GM21447 (cell line): ENCODE data around the gene HRCT1.

Source experiments
- ATAC-seq: cut with Tn5 transposase; IDR thresholded peaks from one replicate; pipeline ENCODE4 v1.9.1; 2021; ENCODE audit not compliant: unreplicated experiment

Gene HRCT1

DNA sequence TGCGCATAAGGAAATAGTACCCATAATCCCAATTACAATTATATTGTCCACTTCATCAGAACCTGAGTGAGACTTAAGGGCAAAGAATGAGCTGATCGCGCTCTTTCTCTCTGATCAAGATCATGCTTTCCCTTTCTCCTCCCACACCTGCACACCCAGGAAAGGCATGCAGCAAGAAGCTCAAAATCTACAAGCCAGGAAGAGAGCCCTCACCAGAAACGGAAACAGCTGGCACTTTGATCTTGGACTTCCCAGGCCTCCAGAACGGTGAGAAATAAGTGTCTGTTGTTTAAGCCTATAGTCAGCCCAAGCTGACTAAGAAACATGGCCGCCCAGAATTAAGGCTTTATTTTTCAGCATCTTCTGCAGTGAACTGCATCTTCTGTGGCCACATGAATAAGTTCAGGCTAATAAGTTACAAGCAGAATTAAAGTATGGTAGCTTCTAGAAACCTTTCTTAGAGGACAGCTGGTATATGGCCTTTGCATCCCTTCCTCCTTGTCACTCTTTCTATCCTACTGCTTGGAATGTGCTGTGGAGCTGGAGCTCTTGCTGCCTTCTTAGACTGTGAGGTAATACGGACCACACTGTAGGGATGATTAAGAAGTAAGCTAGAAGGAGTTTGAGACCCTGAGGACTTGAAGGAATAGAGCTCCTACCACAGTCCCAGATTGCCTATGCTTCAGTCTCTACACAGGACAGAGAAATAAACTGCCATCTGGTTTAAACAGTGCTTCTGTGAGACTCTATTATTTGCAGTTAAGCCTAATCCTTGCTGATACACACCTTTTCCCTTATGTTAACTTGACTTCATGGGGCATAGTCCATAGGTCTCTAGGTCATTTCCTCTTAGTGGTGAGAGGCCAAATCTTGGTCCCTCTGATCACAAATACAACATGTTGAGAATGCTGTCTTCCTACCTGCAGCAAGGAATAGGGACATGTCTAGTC lies 34.7 kb downstream of the HRCT1 start:
- ATAC-seq = no peak

DNA sequence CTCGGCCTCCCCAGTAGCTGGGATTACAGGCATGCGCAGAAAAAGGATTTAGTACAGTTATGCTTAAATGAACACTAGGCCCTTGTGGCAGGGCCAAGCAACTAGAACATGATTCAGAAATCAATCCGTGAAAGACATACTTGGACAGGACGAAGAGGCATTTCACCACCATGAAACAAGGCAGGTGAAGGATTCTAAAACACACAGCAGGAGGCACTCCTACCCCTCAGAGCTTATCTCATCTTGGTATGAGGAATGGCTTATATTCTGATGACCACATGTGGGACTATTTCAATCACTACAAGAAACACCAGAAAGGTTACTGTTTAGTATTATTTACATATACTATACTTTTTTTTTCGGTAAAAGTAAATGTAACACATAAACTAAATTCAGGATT lies 36.3 kb downstream of the HRCT1 start:
- ATAC-seq = no peak

DNA sequence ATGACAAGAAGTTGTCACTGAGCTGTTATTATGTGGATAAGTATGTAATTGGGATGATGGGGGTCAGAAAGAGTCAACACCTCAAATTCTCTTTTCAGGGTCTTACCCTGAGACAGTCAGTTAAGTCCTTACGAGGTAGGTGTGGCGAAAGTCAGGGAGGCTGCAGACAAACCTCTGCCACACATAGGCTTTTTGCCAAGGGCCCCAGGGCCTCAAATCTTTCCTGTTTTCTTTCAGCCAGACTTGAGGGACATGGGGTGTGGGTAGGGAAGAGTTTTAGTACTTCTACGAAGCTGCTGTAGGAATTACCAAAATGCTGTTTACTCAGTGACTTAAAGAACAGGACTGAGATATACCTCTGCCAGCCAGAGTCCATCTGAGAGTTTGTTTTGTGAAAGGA lies 38.2 kb downstream of the HRCT1 start:
- no peak for ATAC-seq

DNA sequence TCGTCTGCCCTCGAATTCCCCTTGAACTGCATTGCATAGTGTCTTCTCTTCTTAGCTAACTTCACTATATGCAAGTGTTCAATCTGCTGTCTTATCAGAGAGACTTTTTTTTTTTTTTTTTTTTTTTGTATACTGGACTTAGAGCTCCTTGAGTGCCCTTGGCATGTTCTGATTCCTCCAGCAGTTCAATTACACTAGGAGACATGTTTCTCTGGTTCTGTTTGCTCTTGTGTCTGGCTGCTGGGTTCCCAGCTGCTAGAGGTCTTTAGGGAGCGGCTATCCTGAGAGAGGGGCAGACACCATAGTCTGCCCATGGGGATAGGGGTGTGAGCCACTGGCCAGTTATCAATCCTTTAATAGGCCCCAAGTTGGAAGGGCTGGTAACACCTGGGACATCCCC lies 38.8 kb downstream of the HRCT1 start:
- ATAC-seq = no peak

DNA sequence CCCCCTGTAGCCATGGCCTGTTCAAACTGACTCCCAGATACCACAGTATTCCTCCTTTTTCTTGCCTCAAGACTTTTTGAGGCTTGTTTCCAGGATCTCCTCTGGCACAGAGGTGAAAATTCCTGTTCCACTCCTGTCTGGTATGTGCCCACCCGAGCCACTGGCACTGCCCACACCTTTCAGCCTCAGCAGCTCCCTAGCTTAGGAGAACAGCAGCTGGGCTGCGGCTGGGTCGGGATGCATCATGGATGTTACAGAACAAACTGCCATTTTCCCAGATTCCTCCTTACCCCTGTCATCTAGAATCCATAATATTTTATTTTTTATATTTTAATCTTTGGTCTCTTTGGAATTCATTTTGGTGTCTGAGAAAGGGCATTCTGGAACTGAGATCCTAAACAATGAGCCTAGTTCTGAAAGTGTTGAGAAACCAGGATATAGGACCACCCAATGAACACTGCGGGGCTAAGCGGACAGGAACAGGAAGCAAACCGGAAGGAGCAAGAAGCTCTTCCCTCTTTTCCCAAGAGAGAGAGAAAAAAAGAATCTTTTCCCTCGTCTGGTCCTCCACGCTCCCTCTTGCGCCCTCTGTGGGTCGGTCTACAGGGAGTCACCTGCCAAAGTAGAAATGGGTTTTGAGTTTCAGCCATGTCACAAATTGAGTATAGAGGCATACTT lies 39.5 kb downstream of the HRCT1 start:
- ATAC-seq = no peak

DNA sequence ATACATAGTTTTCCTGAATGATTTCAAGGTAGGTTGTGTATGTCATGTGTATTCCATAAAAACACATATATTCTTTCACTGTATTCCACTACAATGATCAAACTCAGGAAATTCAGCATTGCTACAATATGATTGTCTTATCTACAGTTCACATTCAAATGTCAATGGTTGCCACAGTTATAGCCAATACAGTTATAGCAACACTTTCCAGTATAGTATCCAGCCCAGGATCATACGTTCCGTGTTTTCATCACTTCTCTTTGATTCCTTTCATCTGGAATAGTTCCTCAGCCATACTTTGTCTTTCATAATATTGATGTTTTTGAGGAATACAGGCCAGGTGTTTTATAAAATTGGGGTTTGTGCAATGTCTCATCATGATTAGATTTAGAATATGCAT lies 42.4 kb downstream of the HRCT1 start:
- ATAC-seq = no peak

DNA sequence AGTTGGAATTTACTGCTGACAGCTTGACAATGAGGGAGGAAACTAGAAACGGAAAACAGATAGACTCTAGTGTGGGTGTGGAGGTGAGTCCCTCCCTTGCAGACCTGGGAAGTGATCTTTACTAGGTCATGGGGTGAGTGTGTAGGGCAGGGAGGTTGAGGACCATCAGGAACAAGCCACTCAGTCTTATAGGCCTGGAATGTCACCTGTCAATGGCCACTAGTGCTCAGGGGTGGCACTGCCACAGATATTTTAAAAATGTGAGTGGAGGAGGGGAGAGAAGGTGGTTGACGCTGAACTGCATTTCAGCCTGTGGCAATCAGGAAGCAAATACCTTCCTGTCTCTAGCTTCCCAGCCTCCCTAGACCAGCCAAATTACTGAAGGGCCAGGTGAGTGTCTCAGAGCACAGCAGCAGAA lies 42.9 kb downstream of the HRCT1 start:
- no peak for ATAC-seq

DNA sequence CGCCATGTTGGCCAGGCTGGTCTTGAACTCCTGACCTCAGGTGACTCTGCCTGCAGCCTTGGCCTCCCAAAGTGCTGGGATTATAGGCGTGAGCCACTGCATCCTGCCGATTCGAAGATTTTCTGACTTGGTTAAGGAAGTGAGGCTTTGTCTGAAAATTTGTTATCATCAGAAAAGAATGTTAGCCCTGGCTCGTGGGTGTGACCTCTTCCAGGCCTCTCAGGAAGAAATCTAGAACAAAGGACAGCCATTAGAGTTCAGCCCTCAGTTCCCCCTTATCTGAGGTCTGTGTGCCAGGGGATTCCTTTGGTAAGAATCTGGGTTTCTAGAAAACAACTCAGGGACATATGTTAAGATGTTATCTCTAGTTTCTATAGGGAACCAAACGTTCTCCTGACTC lies 45.7 kb downstream of the HRCT1 start:
- ATAC-seq = no peak

DNA sequence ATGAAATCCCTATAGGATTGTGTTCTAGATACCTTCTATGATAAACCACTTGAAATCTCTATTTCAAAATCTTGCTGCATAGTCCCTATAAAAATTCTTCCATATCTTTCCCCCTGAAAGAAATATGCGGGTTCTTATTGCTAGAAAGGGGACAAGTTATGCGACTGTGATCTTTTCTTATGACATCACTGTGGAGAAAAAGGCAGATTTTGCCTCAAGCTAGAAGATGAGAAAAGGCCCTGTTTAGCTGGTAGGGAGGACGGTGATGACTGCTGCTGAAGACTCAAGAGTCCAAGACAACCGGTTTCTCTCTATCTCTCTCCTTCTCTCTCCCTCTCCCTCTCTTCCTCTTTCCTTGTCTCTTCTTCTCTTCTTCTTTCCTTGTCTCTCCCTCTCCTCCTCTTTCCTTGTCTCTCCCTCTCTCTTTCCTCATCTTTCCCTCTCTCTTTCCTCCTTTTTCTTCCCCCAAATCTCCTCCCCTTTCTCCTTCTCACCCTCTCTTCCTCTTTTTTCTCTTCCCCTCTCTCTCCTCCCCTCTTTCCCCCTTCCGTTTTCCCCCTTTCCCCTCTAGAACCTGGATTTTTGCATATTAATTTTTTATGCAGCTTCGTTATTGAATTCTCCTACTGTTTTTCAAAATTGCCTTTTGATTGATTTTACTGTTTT lies 46.7 kb downstream of the HRCT1 start:
- no peak for ATAC-seq

DNA sequence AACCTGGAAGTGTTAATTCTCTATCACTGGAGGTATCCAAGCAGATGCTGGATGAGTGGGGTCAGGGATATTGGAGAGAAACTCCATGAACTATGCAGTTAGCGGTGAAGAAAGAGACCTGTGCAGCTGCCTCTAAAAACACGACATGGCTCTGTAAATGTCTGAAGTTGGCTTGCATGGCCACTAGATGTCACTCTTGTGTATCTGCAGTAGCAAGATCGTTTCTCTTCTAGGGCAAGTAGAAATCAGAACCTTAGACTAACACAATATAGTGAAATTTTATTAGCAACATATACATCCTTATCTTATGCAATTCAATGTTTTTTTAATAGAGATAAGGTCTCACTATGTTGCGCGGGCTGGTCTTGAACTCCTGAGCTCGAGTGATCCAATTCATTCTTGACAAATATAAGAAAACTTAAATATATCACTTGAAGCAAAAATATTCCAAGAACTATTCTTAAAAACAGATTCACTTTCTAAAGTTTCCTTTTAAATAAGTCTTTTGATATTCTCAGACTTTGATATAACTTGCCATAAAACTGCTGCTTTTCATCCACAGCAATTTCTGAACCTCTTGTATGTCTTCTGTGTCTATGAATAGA lies 49.0 kb downstream of the HRCT1 start:
- ATAC-seq = no peak

DNA sequence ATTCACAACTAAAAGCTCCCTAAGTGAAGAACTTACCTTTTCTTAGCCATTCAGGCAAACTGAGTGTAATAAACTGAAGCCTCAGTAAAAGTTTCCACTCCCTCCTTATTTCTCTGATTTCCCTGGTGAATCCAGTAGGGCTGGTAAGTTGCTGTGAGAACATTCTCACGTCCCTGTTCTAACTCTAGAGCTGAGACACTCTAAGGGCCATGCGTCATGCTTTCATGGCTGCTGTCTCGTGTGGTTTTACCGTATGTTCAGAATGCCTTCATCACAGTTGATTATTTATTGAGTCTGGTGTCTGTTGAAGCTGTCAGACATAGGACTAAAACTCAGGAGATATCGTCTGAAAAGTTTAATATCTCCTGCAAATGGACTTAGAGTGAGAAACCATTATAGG lies 50.6 kb downstream of the HRCT1 start:
- ATAC-seq = no peak
